AG10803 (cell line): ENCODE results near the gene DDX20.
A peak's percentile ranks its signal among the peaks of the same experiment; 100 is the strongest.

Experiments
- DNase-seq: peaks from one replicate; pipeline ENCODE4 v3.0.0; 2010; ENCODE audit warnings: low read depth
- H3K4me3 ChIP-seq: 2 replicates; pipeline ENCODE4 v1.5.1; 2011; ENCODE audit warnings: mild to moderate bottlenecking, low read length, control low read depth
- CTCF ChIP-seq: conservative IDR thresholded peaks from 2 replicates; pipeline ENCODE4 v1.5.1; 2011; ENCODE audit warnings: mild to moderate bottlenecking, low read length, control low read depth, inconsistent platforms

DDX20 gene

GRCh38 chr1:111742938-111743549 lies 12.7 kb upstream of the DDX20 start:
- DNase-seq = no peak
- no peak for TF ChIP-seq CTCF
- no peak overlapping the region for H3K4me3 ChIP-seq

- H3K4me3 ChIP-seq = no peak overlapping the region
- TF ChIP-seq CTCF = no peak
- peak; percentile 73 for DNase-seq
These were observed 12.0 kb upstream of the DDX20 start for GRCh38 chr1:111743679-111744101.

- no peak overlapping the region for H3K4me3 ChIP-seq
- DNase-seq = no peak
- no peak for TF ChIP-seq CTCF
These were observed 9.8 kb upstream of the DDX20 start for GRCh38 chr1:111745675-111746613.

- peak; percentile 17; the same call in 1 of the 2 replicates for TF ChIP-seq CTCF
These were observed 9.1 kb upstream of the DDX20 start for GRCh38 chr1:111746614-111746999.

GRCh38 chr1:111747282-111747734 lies 8.4 kb upstream of the DDX20 start:
- DNase-seq = peak; percentile 70
- no peak overlapping the region for H3K4me3 ChIP-seq
- peak; percentile 69 for TF ChIP-seq CTCF

More at GRCh38 chr1:111746614-111746999, 9.1 kb upstream of the DDX20 start:
- no peak overlapping the region for H3K4me3 ChIP-seq
- DNase-seq = no peak

GRCh38 chr1:111747947-111748346 lies 7.8 kb upstream of the DDX20 start:
- no peak for TF ChIP-seq CTCF
- no peak for DNase-seq
- no peak overlapping the region for H3K4me3 ChIP-seq
